ENCODE results near the gene SMPDL3A.

The SMPDL3A gene

GRCh38 chr6:122825163-122825562, 36.1 kb downstream of the SMPDL3A start:
- no peak overlapping the region for H4K91ac ChIP-seq (ENCODE audit: low read depth, low read length, poor library complexity)
- no peaks in the 10 kb centered on the region for H3K36me3 ChIP-seq (replicated peaks in 1 of 2; ENCODE audit: control insufficient read depth in 2 of 2, insufficient read depth in 2 of 2, low read length in 2 of 2)
- no peaks in the 10 kb centered on the region for H3K27me3 ChIP-seq (ENCODE audit: control insufficient read depth in 3 of 3, insufficient read depth in 3 of 3, low read depth in 1 of 3, low read length in 3 of 3)
- H4K8ac ChIP-seq (ENCODE audit: low read depth, low read length): no peak overlapping the region
- no peak overlapping the region for H2BK5ac ChIP-seq (ENCODE audit: low read length)
- no peaks in the 10 kb centered on the region for H3K9me3 ChIP-seq (replicated peaks in 1 of 2; ENCODE audit: control insufficient read depth in 2 of 2, insufficient read depth in 1 of 2, low read depth in 1 of 2, low read length in 2 of 2)
- H3K4me3 ChIP-seq (ENCODE audit: low read length in 2 of 2): no peak overlapping the region
- no peaks in the 10 kb centered on the region for H3K4me1 ChIP-seq (ENCODE audit: control insufficient read depth in 2 of 2, insufficient read depth in 1 of 2, low read depth in 1 of 2, low read length in 2 of 2)
- no peak overlapping the region for H2AK5ac ChIP-seq (ENCODE audit: low read depth, low read length)
- no peak overlapping the region for H3K18ac ChIP-seq (ENCODE audit: low read length)
- H3K9ac ChIP-seq (ENCODE audit: low read depth, low read length, poor library complexity): no peak overlapping the region
- no peak overlapping the region for H2BK15ac ChIP-seq (ENCODE audit: low read length)
- no peak overlapping the region for H3K23ac ChIP-seq (ENCODE audit: low read depth, low read length, poor library complexity)
- no peak overlapping the region for H3K4ac ChIP-seq (ENCODE audit: low read length)
- no peaks in the 10 kb centered on the region for H3K79me1 ChIP-seq (ENCODE audit: low read depth, low read length)
- H3K4me2 ChIP-seq (ENCODE audit: insufficient read depth, low read length, poor library complexity, severe bottlenecking): no peak overlapping the region
- no peak overlapping the region for H3K14ac ChIP-seq (ENCODE audit: low read length)
- H2AFZ ChIP-seq (ENCODE audit: low read length): peak overlapping the region; percentile 39
- WGBS, 2 donors (ENCODE audit: extremely low coverage in 2 of 2, insufficient read length in 2 of 2, insufficient replicate concordance in 1 of 2): no CpG with 5 or more reads among the region's 5 CpGs
- no peak overlapping the region for H2BK12ac ChIP-seq (ENCODE audit: low read length)
- no peak for DNase-seq (ENCODE audit: low spot score)
- no peak overlapping the region for H2BK120ac ChIP-seq (ENCODE audit: low read depth, low read length)
- H3K27ac ChIP-seq (replicated peaks; ENCODE audit: low read length): no peak overlapping the region

GRCh38 chr6:122829456-122829855, 40.4 kb downstream of the SMPDL3A start:
- Histone ChIP-seq H2BK120ac (ENCODE audit: low read depth, low read length) (no peak overlapping the region), H3K4ac (ENCODE audit: low read length) (no peak overlapping the region), H3K27me3 (ENCODE audit: control insufficient read depth in 3 of 3, insufficient read depth in 3 of 3, low read depth in 1 of 3, low read length in 3 of 3) (no peaks in the 10 kb centered on the region), H3K79me1 (ENCODE audit: low read depth, low read length) (no peaks in the 10 kb centered on the region), H2AK5ac (ENCODE audit: low read depth, low read length) (no peak overlapping the region), H3K4me2 (ENCODE audit: insufficient read depth, low read length, poor library complexity, severe bottlenecking) (no peak overlapping the region), H3K27ac (replicated peaks; ENCODE audit: low read length) (no peak overlapping the region), H3K4me3 (ENCODE audit: low read length in 2 of 2) (no peak overlapping the region), H3K23ac (ENCODE audit: low read depth, low read length, poor library complexity) (no peak overlapping the region), H3K18ac (ENCODE audit: low read length) (no peak overlapping the region), H2BK15ac (ENCODE audit: low read length) (no peak overlapping the region), H3K36me3 (replicated peaks in 1 of 2; ENCODE audit: control insufficient read depth in 2 of 2, insufficient read depth in 2 of 2, low read length in 2 of 2) (no peaks in the 10 kb centered on the region), H3K9me3 (replicated peaks in 1 of 2; ENCODE audit: control insufficient read depth in 2 of 2, insufficient read depth in 1 of 2, low read depth in 1 of 2, low read length in 2 of 2) (no peaks in the 10 kb centered on the region), H2BK5ac (ENCODE audit: low read length) (no peak overlapping the region), H4K91ac (ENCODE audit: low read depth, low read length, poor library complexity) (no peak overlapping the region), H3K14ac (ENCODE audit: low read length) (no peak overlapping the region), H4K8ac (ENCODE audit: low read depth, low read length) (no peak overlapping the region), H2BK12ac (ENCODE audit: low read length) (no peak overlapping the region), H3K9ac (ENCODE audit: low read depth, low read length, poor library complexity) (no peak overlapping the region), H3K4me1 (ENCODE audit: control insufficient read depth in 2 of 2, insufficient read depth in 1 of 2, low read depth in 1 of 2, low read length in 2 of 2) (peaks cover 0 to 6% of the 10 kb centered on the region in 2 donors), H2AFZ (ENCODE audit: low read length) (no peak overlapping the region)
- no CpG with 5 or more reads among the region's 1 CpG for WGBS, 2 donors (ENCODE audit: extremely low coverage in 2 of 2, insufficient read length in 2 of 2, insufficient replicate concordance in 1 of 2)
- DNase-seq (ENCODE audit: low spot score): no peak

- no CpG with 5 or more reads among the region's 1 CpG for WGBS, 2 donors (ENCODE audit: extremely low coverage in 2 of 2, insufficient read length in 2 of 2, insufficient replicate concordance in 1 of 2)
Observed at GRCh38 chr6:122831511-122831910, 42.5 kb downstream of the SMPDL3A start.

GRCh38 chr6:122832459-122832858, 43.4 kb downstream of the SMPDL3A start:
- H2BK120ac ChIP-seq (ENCODE audit: low read depth, low read length): no peak overlapping the region
- H4K8ac ChIP-seq (ENCODE audit: low read depth, low read length): no peak overlapping the region
- H2BK12ac ChIP-seq (ENCODE audit: low read length): no peak overlapping the region
- H2AK5ac ChIP-seq (ENCODE audit: low read depth, low read length): no peak overlapping the region
- H3K4me1 ChIP-seq (ENCODE audit: control insufficient read depth in 2 of 2, insufficient read depth in 1 of 2, low read depth in 1 of 2, low read length in 2 of 2): peaks cover 0 to 6% of the 10 kb centered on the region in 2 donors
- H2BK15ac ChIP-seq (ENCODE audit: low read length): no peak overlapping the region
- no peak overlapping the region for H3K23ac ChIP-seq (ENCODE audit: low read depth, low read length, poor library complexity)
- no peaks in the 10 kb centered on the region for H3K27me3 ChIP-seq (ENCODE audit: control insufficient read depth in 3 of 3, insufficient read depth in 3 of 3, low read depth in 1 of 3, low read length in 3 of 3)
- no peak overlapping the region for H2AFZ ChIP-seq (ENCODE audit: low read length)
- H3K27ac ChIP-seq (replicated peaks; ENCODE audit: low read length): no peak overlapping the region
- no peak overlapping the region for H3K14ac ChIP-seq (ENCODE audit: low read length)
- DNase-seq (ENCODE audit: low spot score): no peak
- H3K4me3 ChIP-seq (ENCODE audit: low read length in 2 of 2): peak overlapping the region in 1 of 2 donors; percentile 23
- no peaks in the 10 kb centered on the region for H3K9me3 ChIP-seq (replicated peaks in 1 of 2; ENCODE audit: control insufficient read depth in 2 of 2, insufficient read depth in 1 of 2, low read depth in 1 of 2, low read length in 2 of 2)
- H3K4me2 ChIP-seq (ENCODE audit: insufficient read depth, low read length, poor library complexity, severe bottlenecking): no peak overlapping the region
- H4K91ac ChIP-seq (ENCODE audit: low read depth, low read length, poor library complexity): no peak overlapping the region
- H3K4ac ChIP-seq (ENCODE audit: low read length): no peak overlapping the region
- no CpG with 5 or more reads among the region's 3 CpGs for WGBS, 2 donors (ENCODE audit: extremely low coverage in 2 of 2, insufficient read length in 2 of 2, insufficient replicate concordance in 1 of 2)
- H3K79me1 ChIP-seq (ENCODE audit: low read depth, low read length): no peaks in the 10 kb centered on the region
- H3K36me3 ChIP-seq (replicated peaks in 1 of 2; ENCODE audit: control insufficient read depth in 2 of 2, insufficient read depth in 2 of 2, low read length in 2 of 2): no peaks in the 10 kb centered on the region
- H3K18ac ChIP-seq (ENCODE audit: low read length): no peak overlapping the region
- no peak overlapping the region for H2BK5ac ChIP-seq (ENCODE audit: low read length)
- no peak overlapping the region for H3K9ac ChIP-seq (ENCODE audit: low read depth, low read length, poor library complexity)

More at GRCh38 chr6:122831511-122831910, 42.5 kb downstream of the SMPDL3A start:
- Histone ChIP-seq H3K14ac (ENCODE audit: low read length) (no peak overlapping the region), H3K4ac (ENCODE audit: low read length) (no peak overlapping the region), H3K9me3 (replicated peaks in 1 of 2; ENCODE audit: control insufficient read depth in 2 of 2, insufficient read depth in 1 of 2, low read depth in 1 of 2, low read length in 2 of 2) (no peaks in the 10 kb centered on the region), H3K79me1 (ENCODE audit: low read depth, low read length) (no peaks in the 10 kb centered on the region), H3K36me3 (replicated peaks in 1 of 2; ENCODE audit: control insufficient read depth in 2 of 2, insufficient read depth in 2 of 2, low read length in 2 of 2) (no peaks in the 10 kb centered on the region), H3K18ac (ENCODE audit: low read length) (no peak overlapping the region), H3K27ac (replicated peaks; ENCODE audit: low read length) (no peak overlapping the region), H3K23ac (ENCODE audit: low read depth, low read length, poor library complexity) (no peak overlapping the region), H2AK5ac (ENCODE audit: low read depth, low read length) (no peak overlapping the region), H2BK5ac (ENCODE audit: low read length) (no peak overlapping the region), H4K91ac (ENCODE audit: low read depth, low read length, poor library complexity) (no peak overlapping the region), H2BK120ac (ENCODE audit: low read depth, low read length) (no peak overlapping the region), H3K27me3 (ENCODE audit: control insufficient read depth in 3 of 3, insufficient read depth in 3 of 3, low read depth in 1 of 3, low read length in 3 of 3) (no peaks in the 10 kb centered on the region), H3K4me3 (ENCODE audit: low read length in 2 of 2) (no peak overlapping the region), H2AFZ (ENCODE audit: low read length) (no peak overlapping the region), H3K9ac (ENCODE audit: low read depth, low read length, poor library complexity) (no peak overlapping the region), H4K8ac (ENCODE audit: low read depth, low read length) (no peak overlapping the region), H2BK15ac (ENCODE audit: low read length) (no peak overlapping the region), H2BK12ac (ENCODE audit: low read length) (no peak overlapping the region), H3K4me2 (ENCODE audit: insufficient read depth, low read length, poor library complexity, severe bottlenecking) (no peak overlapping the region), H3K4me1 (ENCODE audit: control insufficient read depth in 2 of 2, insufficient read depth in 1 of 2, low read depth in 1 of 2, low read length in 2 of 2) (peaks cover 0 to 6% of the 10 kb centered on the region in 2 donors)
- DNase-seq (ENCODE audit: low spot score): no peak
